Body of pancreas (tissue), 4 donors: ENCODE data around the gene SS18L1. TPM values are rescaled to one million over a fixed set of nuclear protein-coding genes. Genes with fewer than 3 reads are reported as not detected.

ENCODE experiments used
- ATAC-seq: fragments of 150-250 bp; one replicate; pipeline ENCODE4 v1.9.1; 2016
- DNase-seq, 4 donors: peaks; one replicate each; pipeline ENCODE4 v3.0.0-alpha.2; 2019
- H3K27ac ChIP-seq, 4 donors: fragments of 200-600 bp; sonication (generic); 1 replicate in 3 of 4; 2 replicates in 1 of 4; pipeline versions ENCODE4 v1.5.1 to v1.6.1; 2016 to 2019; ENCODE audit warnings: mild to moderate bottlenecking in 1 of 4, mixed read lengths in 1 of 4, moderate library complexity in 1 of 4
- H3K27me3 ChIP-seq, 2 donors: fragments of 200-600 bp; sonication (generic); one replicate each; pipeline ENCODE4 v1.6.0; 2016; ENCODE audit warnings: mild to moderate bottlenecking in 1 of 2
- H3K36me3 ChIP-seq, 2 donors: fragments of 200-600 bp; sonication (generic); replicated peaks in 1 of 2; 2 replicates each; pipeline ENCODE4 v1.5.1; 2016; ENCODE audit warnings: low read depth in 2 of 2; ENCODE audit not compliant: insufficient read depth in 1 of 2
- H3K4me1 ChIP-seq: fragments of 200-600 bp; sonication (generic); one replicate; pipeline ENCODE4 v1.6.0; 2016
- H3K4me3 ChIP-seq, 2 donors: fragments of 200-600 bp; sonication (generic); 1 replicate in 1 of 2; 2 replicates in 1 of 2; pipeline ENCODE4 v1.5.1; 2016 to 2019
- H3K9me3 ChIP-seq, 3 donors: fragments of 200-600 bp; sonication (generic); 1 replicate in 2 of 3; 2 replicates in 1 of 3; pipeline ENCODE4 v1.5.1; 2016
- POLR2A ChIP-seq, 3 donors: fragments of 450-650 bp; IDR thresholded peaks; one replicate each; pipeline ENCODE4 v1.6.1; 2016; ENCODE audit warnings: antibody characterized with exemption in 3 of 3, mild to moderate bottlenecking in 2 of 3
- WGBS, 2 donors: methylation state at CpG; one replicate each; pipeline ENCODE4 v1.1.5; 2017; 5-methylcytosine and 5-hydroxymethylcytosine counted together
- intact Hi-C: fragments of 100-400 bp; cut with DNase I; formaldehyde crosslinking; loops from one replicate; pipeline ENCODE4 v1.15.1; 2023
- total RNA-seq, 2 donors: library from RNA; depleted of rRNA; stranded (reverse); fragments of >200 nt; gene quantifications; one replicate each; pipeline ENCODE4 v1.1.0, GENCODE V29; 2016
- TF ChIP-seq, protein P1 (sequence below), 7 experiments: fragments of 450-650 bp in 4 of 7; fragments of 200-600 bp in 3 of 7; sonication (generic) in 3 of 7; IDR thresholded peaks; one replicate each; pipeline ENCODE4 v1.5.1; 2016 to 2019; ENCODE audit warnings: antibody characterized with exemption in 7 of 7

Gene SS18L1
- total RNA-seq, 2 donors from 2014 or later = 11.4 to 14.5 TPM

- H3K27me3 ChIP-seq = no peaks in the 10 kb centered on the region
- TF ChIP-seq POLR2A (IDR thresholded peaks at IDR 0.05) = no peak
- TF ChIP-seq, protein P1, sequence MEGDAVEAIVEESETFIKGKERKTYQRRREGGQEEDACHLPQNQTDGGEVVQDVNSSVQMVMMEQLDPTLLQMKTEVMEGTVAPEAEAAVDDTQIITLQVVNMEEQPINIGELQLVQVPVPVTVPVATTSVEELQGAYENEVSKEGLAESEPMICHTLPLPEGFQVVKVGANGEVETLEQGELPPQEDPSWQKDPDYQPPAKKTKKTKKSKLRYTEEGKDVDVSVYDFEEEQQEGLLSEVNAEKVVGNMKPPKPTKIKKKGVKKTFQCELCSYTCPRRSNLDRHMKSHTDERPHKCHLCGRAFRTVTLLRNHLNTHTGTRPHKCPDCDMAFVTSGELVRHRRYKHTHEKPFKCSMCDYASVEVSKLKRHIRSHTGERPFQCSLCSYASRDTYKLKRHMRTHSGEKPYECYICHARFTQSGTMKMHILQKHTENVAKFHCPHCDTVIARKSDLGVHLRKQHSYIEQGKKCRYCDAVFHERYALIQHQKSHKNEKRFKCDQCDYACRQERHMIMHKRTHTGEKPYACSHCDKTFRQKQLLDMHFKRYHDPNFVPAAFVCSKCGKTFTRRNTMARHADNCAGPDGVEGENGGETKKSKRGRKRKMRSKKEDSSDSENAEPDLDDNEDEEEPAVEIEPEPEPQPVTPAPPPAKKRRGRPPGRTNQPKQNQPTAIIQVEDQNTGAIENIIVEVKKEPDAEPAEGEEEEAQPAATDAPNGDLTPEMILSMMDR (IDR thresholded peaks at IDR 0.05) = no peak
- no peak for DNase-seq
- H3K4me1 ChIP-seq = no peaks in the 10 kb centered on the region
- H3K36me3 ChIP-seq = peaks cover 10 to 17% of the 10 kb centered on the region in 2 donors
- no peak for ATAC-seq
- H3K4me3 ChIP-seq = no peak overlapping the region
- H3K27ac ChIP-seq = no peak overlapping the region
- no peaks in the 10 kb centered on the region for H3K9me3 ChIP-seq
- WGBS, 2 donors = 90 to 91% methylated on average over 22 to 23 of the region's 23 CpGs
- intact Hi-C loops = no loop called here
These were observed 59.3 kb downstream of the SS18L1 start for GRCh38 chr20:62202676-62203377.

DNA sequence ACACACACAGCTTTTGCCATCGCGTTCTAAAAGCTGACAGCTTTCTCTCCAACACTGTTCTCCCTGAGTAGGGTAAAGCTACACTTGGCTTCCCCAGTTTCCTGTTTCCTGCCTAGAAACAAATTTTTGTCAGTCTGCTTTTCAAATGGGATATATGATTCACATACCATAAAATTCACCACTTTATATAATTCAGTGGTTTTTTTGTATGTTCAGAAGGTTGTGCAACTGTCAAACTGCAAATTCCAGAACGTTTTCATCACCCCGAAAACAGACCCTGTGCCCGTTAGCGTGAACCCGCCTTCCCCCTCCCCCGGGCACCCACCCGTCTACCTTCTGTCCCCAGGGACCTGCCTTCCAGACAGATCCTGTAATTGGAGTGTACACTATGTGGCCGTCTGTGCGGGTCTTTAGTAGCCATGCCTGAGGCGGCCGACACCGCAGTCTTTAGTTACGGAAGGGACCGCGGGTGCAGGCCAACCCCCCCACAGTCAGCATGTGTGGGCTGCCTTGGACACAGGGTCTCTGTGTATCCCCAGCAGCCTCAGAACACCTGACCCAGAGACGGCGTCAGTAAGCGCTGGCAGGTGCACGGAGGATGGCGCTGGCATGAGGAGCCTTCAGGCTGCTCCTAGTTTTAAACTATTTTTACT is 59.9 kb downstream of the SS18L1 start:
- Histone ChIP-seq H3K9me3 (no peaks in the 10 kb centered on the region), H3K36me3 (peaks cover 10 to 16% of the 10 kb centered on the region in 2 donors), H3K27ac (no peak overlapping the region), H3K4me3 (no peak overlapping the region), H3K27me3 (no peaks in the 10 kb centered on the region), H3K4me1 (no peaks in the 10 kb centered on the region)
- WGBS, 2 donors = 81 to 87% methylated on average over 18 to 22 of the region's 22 CpGs
- ATAC-seq (no peak), DNase-seq (no peak)
- no peak for TF ChIP-seq POLR2A (IDR thresholded peaks at IDR 0.05)
- TF ChIP-seq, protein P1 (IDR thresholded peaks at IDR 0.05) = no peak
- intact Hi-C loops = no loop called here

DNA sequence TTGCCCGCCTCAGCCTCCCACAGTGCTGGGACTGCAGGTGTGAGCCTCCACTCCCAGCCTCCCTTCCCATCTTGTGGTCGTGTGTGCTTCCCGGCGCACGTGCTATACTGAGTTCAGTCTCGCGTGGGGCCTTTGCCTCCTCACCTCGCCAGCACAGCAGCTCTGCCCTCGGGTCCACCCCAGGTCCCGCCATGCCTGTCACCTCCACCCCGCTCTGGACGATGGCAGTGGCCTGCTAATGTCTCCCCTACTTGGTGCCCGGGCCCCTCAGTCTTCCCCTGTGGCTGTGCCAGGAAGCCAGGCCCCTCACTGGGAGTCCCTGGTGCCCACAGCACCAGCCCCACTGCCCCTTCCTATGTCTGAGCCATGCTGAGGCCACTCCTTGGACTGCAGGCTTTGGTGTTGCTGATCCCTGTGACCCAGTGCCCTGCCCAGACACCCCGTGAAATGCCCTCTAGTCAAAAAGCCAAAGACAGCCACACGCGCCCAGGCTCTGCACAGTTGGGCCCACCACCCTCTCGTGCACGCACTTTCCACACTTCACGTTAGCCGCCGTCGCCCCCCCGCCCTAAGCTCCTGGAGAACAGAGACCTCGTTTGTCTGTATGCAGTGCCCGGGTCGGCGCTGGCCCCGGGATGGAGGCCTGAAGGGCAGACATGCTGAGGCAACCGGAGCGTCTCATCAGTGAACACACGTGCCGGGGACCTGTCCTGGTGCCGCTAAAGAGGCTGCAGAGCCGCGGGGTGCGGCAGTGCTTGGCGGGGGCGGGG is 62.2 kb downstream of the SS18L1 start:
- H3K4me1 ChIP-seq = no peaks in the 10 kb centered on the region
- intact Hi-C loops = no loop called here
- DNase-seq (no peak), ATAC-seq (no peak)
- H3K9me3 ChIP-seq = no peaks in the 10 kb centered on the region
- WGBS, 2 donors = 91 to 96% methylated on average over 31 to 32 of the region's 38 CpGs
- no peak overlapping the region for H3K4me3 ChIP-seq
- TF ChIP-seq, protein P1 (IDR thresholded peaks at IDR 0.05) = no peak
- no peak for TF ChIP-seq POLR2A (IDR thresholded peaks at IDR 0.05)
- peaks cover 8 to 9% of the 10 kb centered on the region in 2 donors for H3K36me3 ChIP-seq
- no peaks in the 10 kb centered on the region for H3K27me3 ChIP-seq
- no peak overlapping the region for H3K27ac ChIP-seq

DNA sequence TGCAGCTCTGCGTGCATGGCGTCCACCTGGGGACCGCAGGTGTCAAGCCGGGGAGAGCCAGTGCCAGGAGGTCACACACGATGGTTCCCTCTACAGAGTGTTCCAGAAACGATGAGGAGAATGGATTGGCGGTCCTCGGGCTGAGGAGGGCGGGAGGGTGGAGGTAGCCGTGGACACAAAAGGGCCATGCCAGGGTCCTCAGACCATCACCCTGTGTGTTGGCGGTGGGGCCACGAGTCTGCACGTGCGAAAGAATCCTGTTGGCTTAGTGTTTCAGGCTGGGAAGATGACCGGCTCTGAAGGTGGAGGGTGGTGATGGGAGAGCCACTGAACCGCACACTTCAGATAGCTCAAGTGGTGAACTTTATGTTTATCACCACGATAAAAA is 62.8 kb downstream of the SS18L1 start:
- no peaks in the 10 kb centered on the region for H3K9me3 ChIP-seq

More for the DNA sequence above, 62.8 kb downstream of the SS18L1 start:
- H3K4me1 ChIP-seq = no peaks in the 10 kb centered on the region
- H3K27ac ChIP-seq = no peak overlapping the region
- TF ChIP-seq POLR2A (IDR thresholded peaks at IDR 0.05) = no peak
- TF ChIP-seq, protein P1 (IDR thresholded peaks at IDR 0.05) = no peak
- 80 to 93% methylated on average over 15 to 16 of the region's 17 CpGs for WGBS, 2 donors
- no peaks in the 10 kb centered on the region for H3K27me3 ChIP-seq
- H3K4me3 ChIP-seq = no peak overlapping the region
- ATAC-seq (no peak), DNase-seq (no peak)
- intact Hi-C loops = no loop called here
- H3K36me3 ChIP-seq = peaks cover 3 to 4% of the 10 kb centered on the region in 2 donors
